HG02943 (cell line): ENCODE data around the gene KCNE4.

Source experiments
- ATAC-seq: cut with Tn5 transposase; IDR thresholded peaks from one replicate; pipeline ENCODE4 v1.9.1; 2021; ENCODE audit warnings: mild to moderate bottlenecking, low read depth, moderate library complexity; ENCODE audit not compliant: unreplicated experiment

The KCNE4 gene

GRCh38 chr2:223039618-223040017, 12.4 kb upstream of the KCNE4 start:
- ATAC-seq, result no peak

GRCh38 chr2:223040527-223040926, 11.5 kb upstream of the KCNE4 start:
- no peak for ATAC-seq

- ATAC-seq, result no peak
Observed at GRCh38 chr2:223041527-223042109, 10.4 kb upstream of the KCNE4 start.

- ATAC-seq, result no peak
Observed at GRCh38 chr2:223042284-223042683, 9.7 kb upstream of the KCNE4 start.

GRCh38 chr2:223042704-223043118, 9.3 kb upstream of the KCNE4 start:
- no peak for ATAC-seq

- no peak for ATAC-seq
Observed at GRCh38 chr2:223043164-223043941, 8.6 kb upstream of the KCNE4 start.

GRCh38 chr2:223044092-223044836, 7.7 kb upstream of the KCNE4 start:
- ATAC-seq, result no peak

- no peak for ATAC-seq
Observed at GRCh38 chr2:223044916-223045700, 6.9 kb upstream of the KCNE4 start.

GRCh38 chr2:223046470-223047040, 5.4 kb upstream of the KCNE4 start:
- ATAC-seq, result no peak

GRCh38 chr2:223047260-223047761, 4.7 kb upstream of the KCNE4 start:
- no peak for ATAC-seq

GRCh38 chr2:223048519-223048918, 3.5 kb upstream of the KCNE4 start:
- ATAC-seq, result no peak

GRCh38 chr2:223049356-223049755, 2.6 kb upstream of the KCNE4 start:
- ATAC-seq, result no peak

GRCh38 chr2:223050188-223050587, 1.8 kb upstream of the KCNE4 start:
- no peak for ATAC-seq

GRCh38 chr2:223050900-223051504, 988 bp upstream of the KCNE4 start:
- ATAC-seq, result no peak

- no peak for ATAC-seq
Observed at GRCh38 chr2:223052548-223053483, 826 bp downstream of the KCNE4 start.

- ATAC-seq, result no peak
Observed at GRCh38 chr2:223053484-223054192, 1.6 kb downstream of the KCNE4 start.

GRCh38 chr2:223054193-223054781, 2.3 kb downstream of the KCNE4 start:
- no peak for ATAC-seq

GRCh38 chr2:223055140-223055539, 3.1 kb downstream of the KCNE4 start:
- no peak for ATAC-seq
